Brain microvascular endothelial cell (primary cell): ENCODE results near the gene SLC44A2.

Experiments used
- DNase-seq: peaks from one replicate; pipeline ENCODE4 v3.0.0-alpha.2; 2020
- H3K27ac ChIP-seq: fragments of 250-450 bp; sonication (Bioruptor Pico); 2 replicates; pipeline ENCODE4 v1.5.1; 2020; ENCODE audit warnings: mild to moderate bottlenecking, moderate library complexity
- H3K27me3 ChIP-seq: fragments of 250-450 bp; sonication (Bioruptor Pico); replicated peaks from 2 replicates; pipeline ENCODE4 v1.5.1; 2020; ENCODE audit warnings: mild to moderate bottlenecking
- H3K36me3 ChIP-seq: fragments of 250-450 bp; sonication (Bioruptor Pico); replicated peaks from 2 replicates; pipeline ENCODE4 v1.5.1; 2020; ENCODE audit warnings: mild to moderate bottlenecking
- H3K4me3 ChIP-seq: 2 replicates; pipeline ENCODE4 v1.5.1; 2011; ENCODE audit warnings: low read depth, mild to moderate bottlenecking, control low read depth, low read length, moderate library complexity
- CTCF ChIP-seq: IDR thresholded peaks from 2 replicates; pipeline ENCODE4 v1.5.1; 2011; ENCODE audit warnings: low read depth, mild to moderate bottlenecking, moderate library complexity, low read length, control low read depth, inconsistent platforms; ENCODE audit errors: missing control alignments
- in situ Hi-C: cut with HindIII; loops from 2 replicates; pipeline ENCODE4 v1.10.0; 2017; ENCODE audit warnings: low sequenced_read_pairs, low pct_ligation_motif_present

The SLC44A2 gene

GRCh38 chr19:10618846-10619245 is 6.5 kb upstream of the SLC44A2 start:
- peaks cover 3% of the 10 kb centered on the region for H3K36me3 ChIP-seq

GRCh38 chr19:10620786-10621185 is 4.6 kb upstream of the SLC44A2 start:
- Histone ChIP-seq H3K4me3 (no peak overlapping the region), H3K36me3 (peaks cover 3% of the 10 kb centered on the region), H3K27ac (no peak overlapping the region), H3K27me3 (no peaks in the 10 kb centered on the region)
- TF ChIP-seq CTCF: no peak
- in situ Hi-C loops: no loop called here
- DNase-seq: no peak

More at GRCh38 chr19:10618846-10619245, 6.5 kb upstream of the SLC44A2 start:
- no peaks in the 10 kb centered on the region for H3K27me3 ChIP-seq
- in situ Hi-C loops: no loop called here
- H3K4me3 ChIP-seq: no peak overlapping the region
- no peak for TF ChIP-seq CTCF
- no peak for DNase-seq
- no peak overlapping the region for H3K27ac ChIP-seq

GRCh38 chr19:10621966-10622365 is 3.4 kb upstream of the SLC44A2 start:
- in situ Hi-C loops: no loop called here
- DNase-seq: no peak
- H3K4me3 ChIP-seq: no peak overlapping the region
- H3K27me3 ChIP-seq: no peaks in the 10 kb centered on the region
- TF ChIP-seq CTCF: no peak
- H3K27ac ChIP-seq: no peak overlapping the region
- H3K36me3 ChIP-seq: peaks cover 3% of the 10 kb centered on the region

GRCh38 chr19:10624585-10624984 is 768 bp upstream of the SLC44A2 start:
- H3K36me3 ChIP-seq: peaks cover 3% of the 10 kb centered on the region
- H3K4me3 ChIP-seq: no peak overlapping the region
- DNase-seq: no peak

GRCh38 chr19:10625762-10626138 is 397 bp downstream of the SLC44A2 start:
- DNase-seq: no peak
- H3K36me3 ChIP-seq: peaks cover 3% of the 10 kb centered on the region
- H3K27ac ChIP-seq: no peak overlapping the region
- TF ChIP-seq CTCF: no peak
- H3K27me3 ChIP-seq: no peaks in the 10 kb centered on the region
- in situ Hi-C loops: no loop called here
- H3K4me3 ChIP-seq: peak overlapping the region; percentile 53

More at GRCh38 chr19:10624585-10624984, 768 bp upstream of the SLC44A2 start:
- TF ChIP-seq CTCF: no peak
- in situ Hi-C loops: no loop called here
- no peak overlapping the region for H3K27ac ChIP-seq
- no peaks in the 10 kb centered on the region for H3K27me3 ChIP-seq

- Histone ChIP-seq H3K27me3 (no peaks in the 10 kb centered on the region), H3K27ac (no peak overlapping the region), H3K4me3 (no peak overlapping the region), H3K36me3 (peaks cover 47% of the 10 kb centered on the region)
- no peak for DNase-seq
- no peak for TF ChIP-seq CTCF
- in situ Hi-C loops: no loop called here
These were observed 6.5 kb downstream of the SLC44A2 start for GRCh38 chr19:10631874-10632273.
